Naive thymus-derived CD8-positive, alpha-beta T cell (primary cell): ENCODE results near the gene ARAP2. TPM values are rescaled to one million over a fixed set of nuclear protein-coding genes. Genes with fewer than 3 reads are reported as not detected.

Source experiments
- polyA plus RNA-seq, 3 donors: library from polyadenylated mRNA; unstranded; fragments of 300-500 nt; fragmentation: Illumina TruSeq; gene quantifications; one replicate each; pipeline ENCODE4 v1.2.3, GENCODE V29; 2021
- total RNA-seq, 8 experiments: library from RNA in 2 of 8; stranded (reverse) in 2 of 8; gene quantifications; one replicate each; pipeline ENCODE4 v1.2.3 and lab custom pipeline; 2021 to 2026

Gene ARAP2
- total and polyA plus RNA-seq, 5 experiments from 2014 or later, result 11.2 to 46.3 (median 19.0) TPM

Other genes with a start within 250 kb of the ARAP2 start
- gene DTHD1, start 37.1 kb upstream of the ARAP2 start, total RNA-seq, result under 1 TPM; 0.34 to 0.44 TPM
- gene DTHD1, start 37.1 kb upstream of the ARAP2 start, polyA plus RNA-seq, result 1 to 10 TPM in 1 of 3 donors, under 1 TPM in 1, not detected in 1; 0.08 to 8.1 TPM